Smooth muscle cell of the umbilical artery (primary cell): Measurements from ENCODE around the gene BDKRB1. TPM values are rescaled to one million over a fixed set of nuclear protein-coding genes. Genes with fewer than 3 reads are reported as not detected.

Experiments
- total RNA-seq: library from RNA; depleted of rRNA; stranded (reverse); fragments of >200 nt; gene quantifications from 2 replicates; pipeline ENCODE4 v1.2.3, GENCODE V29; 2014

BDKRB1 gene
- total RNA-seq, result 57.4 and 64.1 TPM in 2 replicates

GRCh38 chr14:96255501-96256366 lies at the start of gene BDKRB1:
Gene BDKRB1, plus strand, starts transcription at chr14:96256210. Its CDS starts 7,473 bp downstream, at chr14:96263683.

Other genes starting within 250 kb of the BDKRB1 start
- 12.2 and 16.1 TPM in 2 replicates for gene C14orf132, start 216.8 kb upstream of the BDKRB1 start, total RNA-seq
- gene BDKRB2, start 51.4 kb upstream of the BDKRB1 start, total RNA-seq, result 17.1 and 33.3 TPM in 2 replicates
- gene ATG2B, start 107.1 kb downstream of the BDKRB1 start, total RNA-seq, result 22.0 and 26.9 TPM in 2 replicates
- 49.6 and 121 TPM in 2 replicates for gene GSKIP, start 107.3 kb downstream of the BDKRB1 start, total RNA-seq
- gene AK7, start 135.9 kb downstream of the BDKRB1 start, total RNA-seq, result 0.83 and 1.5 TPM in 2 replicates
- 91.5 and 154 TPM in 2 replicates for gene PAPOLA, start 246.2 kb downstream of the BDKRB1 start, total RNA-seq